ENCODE data around the gene ITGBL1. TPM values are rescaled to one million over a fixed set of nuclear protein-coding genes. Genes with fewer than 3 reads are reported as not detected.

Gene ITGBL1
- total and polyA plus RNA-seq, 5 donors: 5.8 to 11.2 (median 7.4) TPM

GRCh38 chr13:101628900-101629299 lies 176.4 kb downstream of the ITGBL1 start:
- WGBS: 83% methylated on average over 1 of the region's 1 CpG
- intact Hi-C loops (cut with DNase I): no loop called here
- Histone ChIP-seq H3K27ac (ENCODE audit: low read length) (no peak overlapping the region), H3K9me3 (ENCODE audit: control insufficient read depth, low read length) (no peaks in the 10 kb centered on the region), H3K4me1 (ENCODE audit: control insufficient read depth, insufficient read depth, low read length) (peaks cover 2% of the 10 kb centered on the region), H3K4me3 (ENCODE audit: low read length) (no peak overlapping the region), H3K27me3 (ENCODE audit: control insufficient read depth, insufficient read depth) (no peaks in the 10 kb centered on the region)
- ATAC-seq (no peak), DNase-seq (no peak)

DNA sequence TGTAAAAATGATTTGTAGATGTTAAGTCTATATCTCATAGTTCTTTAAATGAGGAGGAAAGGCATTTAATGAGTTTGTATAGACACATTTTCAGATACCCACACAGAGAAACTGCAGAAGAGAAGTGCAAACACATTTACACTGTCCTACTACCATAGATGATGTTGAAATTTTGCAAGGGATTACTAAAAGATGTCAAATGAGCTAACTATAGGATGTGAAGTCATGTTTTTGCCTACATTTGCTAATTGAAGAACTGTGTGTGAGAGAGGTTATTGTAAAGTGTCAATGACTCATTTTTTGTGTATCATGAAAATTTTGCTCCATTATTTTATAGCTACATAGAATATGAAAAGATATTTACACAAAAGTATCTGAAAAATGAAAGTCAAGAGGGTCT lies 178.9 kb downstream of the ITGBL1 start:
- Histone ChIP-seq H3K9me3 (ENCODE audit: control insufficient read depth, low read length) (no peaks in the 10 kb centered on the region), H3K4me3 (ENCODE audit: low read length) (no peak overlapping the region), H3K27ac (ENCODE audit: low read length) (no peak overlapping the region), H3K27me3 (ENCODE audit: control insufficient read depth, insufficient read depth) (no peaks in the 10 kb centered on the region), H3K4me1 (ENCODE audit: control insufficient read depth, insufficient read depth, low read length) (no peaks in the 10 kb centered on the region)
- intact Hi-C loops (cut with DNase I): no loop called here
- DNase-seq (no peak), ATAC-seq (no peak)

- Histone ChIP-seq H3K4me1 (ENCODE audit: control insufficient read depth, insufficient read depth, low read length) (no peaks in the 10 kb centered on the region), H3K4me3 (ENCODE audit: low read length) (no peak overlapping the region), H3K27me3 (ENCODE audit: control insufficient read depth, insufficient read depth) (no peaks in the 10 kb centered on the region), H3K9me3 (ENCODE audit: control insufficient read depth, low read length) (no peaks in the 10 kb centered on the region), H3K27ac (ENCODE audit: low read length) (no peak overlapping the region)
- intact Hi-C loops (cut with DNase I): no loop called here
- ATAC-seq: no peak
- 71% methylated on average over 2 of the region's 2 CpGs for WGBS
- DNase-seq: no peak
Observed at GRCh38 chr13:101634142-101634541, 181.7 kb downstream of the ITGBL1 start.

DNA sequence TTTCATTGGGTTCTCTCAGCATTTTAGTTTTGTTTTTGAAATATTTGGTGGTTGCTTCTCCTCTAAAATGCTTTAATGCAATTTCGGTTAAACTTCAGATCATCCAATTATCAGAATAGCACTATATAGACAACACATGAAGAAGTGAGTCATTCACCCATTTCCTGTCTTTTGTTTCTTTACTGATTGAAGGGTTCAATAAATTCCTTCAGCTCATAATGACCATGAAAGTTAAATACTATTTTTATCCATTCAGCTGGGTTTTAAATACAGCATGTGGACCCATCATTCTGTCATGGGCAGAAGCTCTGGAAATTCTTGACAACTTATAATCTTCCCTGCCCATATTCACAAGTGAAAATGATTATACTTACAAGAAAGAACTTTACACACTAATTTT lies 187.2 kb downstream of the ITGBL1 start:
- ATAC-seq: no peak
- H3K9me3 ChIP-seq (ENCODE audit: control insufficient read depth, low read length): no peaks in the 10 kb centered on the region
- intact Hi-C loops (cut with DNase I): no loop called here

GRCh38 chr13:101640788-101641400 lies 188.4 kb downstream of the ITGBL1 start:
- H3K27ac ChIP-seq (ENCODE audit: low read length): no peak overlapping the region
- intact Hi-C loops (cut with DNase I): no loop called here
- H3K4me3 ChIP-seq (ENCODE audit: low read length): no peak overlapping the region
- no peak for ATAC-seq
- H3K27me3 ChIP-seq (ENCODE audit: control insufficient read depth, insufficient read depth): no peaks in the 10 kb centered on the region
- no peaks in the 10 kb centered on the region for H3K9me3 ChIP-seq (ENCODE audit: control insufficient read depth, low read length)
- DNase-seq: no peak
- 66% methylated on average over 2 of the region's 2 CpGs for WGBS
- H3K4me1 ChIP-seq (ENCODE audit: control insufficient read depth, insufficient read depth, low read length): no peaks in the 10 kb centered on the region

More for the DNA sequence above, 187.2 kb downstream of the ITGBL1 start:
- H3K27ac ChIP-seq (ENCODE audit: low read length): no peak overlapping the region
- no peak overlapping the region for H3K4me3 ChIP-seq (ENCODE audit: low read length)
- no peak for DNase-seq
- H3K27me3 ChIP-seq (ENCODE audit: control insufficient read depth, insufficient read depth): no peaks in the 10 kb centered on the region
- WGBS: 89% methylated on average over 1 of the region's 1 CpG
- H3K4me1 ChIP-seq (ENCODE audit: control insufficient read depth, insufficient read depth, low read length): no peaks in the 10 kb centered on the region

DNA sequence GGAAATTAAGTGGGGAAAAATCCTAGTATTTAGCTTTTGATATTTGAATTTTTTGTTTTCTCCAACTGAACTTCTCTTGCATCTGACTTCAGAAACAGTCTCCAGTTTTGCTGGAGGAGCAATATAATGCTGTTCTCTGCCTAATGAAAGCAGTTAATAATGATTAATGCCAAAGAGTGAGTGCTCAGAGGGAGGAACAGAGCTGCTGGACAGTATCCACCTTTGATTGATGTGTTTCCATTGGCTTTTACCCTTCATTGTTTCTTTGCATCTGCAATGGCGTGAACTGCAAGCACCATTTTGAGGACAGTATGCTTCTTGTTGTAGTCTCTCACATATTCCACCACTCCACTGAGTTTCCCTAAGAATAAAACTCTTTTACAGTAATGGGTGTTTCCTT lies 193.4 kb downstream of the ITGBL1 start:
- no peaks in the 10 kb centered on the region for H3K27me3 ChIP-seq (ENCODE audit: control insufficient read depth, insufficient read depth)
- no peaks in the 10 kb centered on the region for H3K9me3 ChIP-seq (ENCODE audit: control insufficient read depth, low read length)
- no peak overlapping the region for H3K4me3 ChIP-seq (ENCODE audit: low read length)
- H3K4me1 ChIP-seq (ENCODE audit: control insufficient read depth, insufficient read depth, low read length): no peaks in the 10 kb centered on the region
- intact Hi-C loops (cut with DNase I): no loop called here
- WGBS: 69% methylated on average over 1 of the region's 1 CpG
- H3K27ac ChIP-seq (ENCODE audit: low read length): no peak overlapping the region
- no peak for DNase-seq
- no peak for ATAC-seq

DNA sequence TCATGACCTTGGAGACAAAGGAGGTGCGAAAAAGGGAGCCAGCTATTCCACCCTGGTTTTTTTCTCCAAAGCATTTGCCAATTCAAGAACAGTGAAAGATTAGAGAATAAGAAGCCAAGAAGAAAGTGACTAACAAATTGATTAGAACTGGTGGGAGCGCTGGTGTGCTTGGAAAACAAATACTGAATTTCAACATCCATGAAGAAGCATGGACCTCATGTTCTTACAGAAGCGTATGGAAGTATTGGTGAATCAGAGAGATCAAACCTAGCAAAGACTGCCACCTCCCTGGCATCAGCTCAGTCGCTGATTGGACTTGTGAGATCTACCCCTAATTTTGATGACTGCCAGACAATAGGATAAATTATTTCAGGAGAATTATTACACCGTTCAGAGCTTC lies 195.3 kb downstream of the ITGBL1 start:
- Histone ChIP-seq H3K27ac (ENCODE audit: low read length) (no peak overlapping the region), H3K4me1 (ENCODE audit: control insufficient read depth, insufficient read depth, low read length) (no peaks in the 10 kb centered on the region), H3K4me3 (ENCODE audit: low read length) (no peak overlapping the region), H3K27me3 (ENCODE audit: control insufficient read depth, insufficient read depth) (no peaks in the 10 kb centered on the region), H3K9me3 (ENCODE audit: control insufficient read depth, low read length) (no peaks in the 10 kb centered on the region)
- 74% methylated on average over 5 of the region's 5 CpGs for whole genome bisulfite sequencing
- intact Hi-C loops (cut with DNase I): no loop called here
- DNase-seq: no peak
- ATAC-seq: peak in 1 of 2 donors; percentile 11

GRCh38 chr13:101648766-101649487 lies 196.5 kb downstream of the ITGBL1 start:
- DNase-seq (no peak), ATAC-seq (no peak)
- Histone ChIP-seq H3K27ac (ENCODE audit: low read length) (no peak overlapping the region), H3K4me3 (ENCODE audit: low read length) (no peak overlapping the region), H3K9me3 (ENCODE audit: control insufficient read depth, low read length) (no peaks in the 10 kb centered on the region), H3K27me3 (ENCODE audit: control insufficient read depth, insufficient read depth) (no peaks in the 10 kb centered on the region), H3K4me1 (ENCODE audit: control insufficient read depth, insufficient read depth, low read length) (no peaks in the 10 kb centered on the region)
- intact Hi-C loops (cut with DNase I): no loop called here

DNA sequence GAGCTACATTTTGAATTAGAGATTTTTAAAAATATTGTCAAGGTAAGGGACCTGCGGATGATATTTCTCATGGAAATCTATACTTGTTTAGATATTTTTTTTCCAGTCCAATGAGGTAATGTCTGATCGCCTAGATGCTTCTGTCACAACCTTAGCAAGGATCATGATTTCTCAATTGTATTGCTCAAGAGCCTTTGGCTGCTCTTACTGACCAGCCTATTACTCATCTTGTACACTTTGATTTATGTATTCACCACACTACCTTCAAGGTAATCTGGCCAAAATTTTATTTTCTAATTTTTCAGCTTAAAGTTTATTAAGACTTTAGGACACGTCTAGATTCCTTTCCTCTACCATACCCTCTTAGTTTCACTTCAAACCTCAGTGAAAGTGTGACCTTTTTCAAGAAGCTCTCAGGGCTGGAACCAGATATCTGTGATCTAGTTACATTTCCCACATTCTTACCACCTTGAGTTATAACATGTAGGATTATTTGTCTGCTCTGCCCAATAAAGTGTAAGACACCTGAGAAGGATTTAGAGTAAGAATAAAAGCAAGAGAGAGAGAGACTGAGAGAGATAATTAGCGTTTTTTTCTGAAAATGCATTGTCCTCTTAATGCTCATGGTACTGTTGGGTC lies 197.1 kb downstream of the ITGBL1 start:
- ATAC-seq: no peak
- intact Hi-C loops (cut with DNase I): no loop called here

GRCh38 chr13:101654883-101655282 lies 202.4 kb downstream of the ITGBL1 start:
- no peak overlapping the region for H3K27ac ChIP-seq (ENCODE audit: low read length)
- DNase-seq (no peak), ATAC-seq (no peak)
- intact Hi-C loops (cut with DNase I): no loop called here
- no peaks in the 10 kb centered on the region for H3K9me3 ChIP-seq (ENCODE audit: control insufficient read depth, low read length)
- 78% methylated on average over 4 of the region's 4 CpGs for WGBS
- H3K4me3 ChIP-seq (ENCODE audit: low read length): no peak overlapping the region
- H3K4me1 ChIP-seq (ENCODE audit: control insufficient read depth, insufficient read depth, low read length): no peaks in the 10 kb centered on the region
- no peaks in the 10 kb centered on the region for H3K27me3 ChIP-seq (ENCODE audit: control insufficient read depth, insufficient read depth)

More for the DNA sequence above, 197.1 kb downstream of the ITGBL1 start:
- Histone ChIP-seq H3K27me3 (ENCODE audit: control insufficient read depth, insufficient read depth) (no peaks in the 10 kb centered on the region), H3K4me3 (ENCODE audit: low read length) (no peak overlapping the region), H3K9me3 (ENCODE audit: control insufficient read depth, low read length) (no peaks in the 10 kb centered on the region), H3K27ac (ENCODE audit: low read length) (no peak overlapping the region), H3K4me1 (ENCODE audit: control insufficient read depth, insufficient read depth, low read length) (no peaks in the 10 kb centered on the region)
- no peak for DNase-seq
- 69% methylated on average over 4 of the region's 4 CpGs for WGBS

DNA sequence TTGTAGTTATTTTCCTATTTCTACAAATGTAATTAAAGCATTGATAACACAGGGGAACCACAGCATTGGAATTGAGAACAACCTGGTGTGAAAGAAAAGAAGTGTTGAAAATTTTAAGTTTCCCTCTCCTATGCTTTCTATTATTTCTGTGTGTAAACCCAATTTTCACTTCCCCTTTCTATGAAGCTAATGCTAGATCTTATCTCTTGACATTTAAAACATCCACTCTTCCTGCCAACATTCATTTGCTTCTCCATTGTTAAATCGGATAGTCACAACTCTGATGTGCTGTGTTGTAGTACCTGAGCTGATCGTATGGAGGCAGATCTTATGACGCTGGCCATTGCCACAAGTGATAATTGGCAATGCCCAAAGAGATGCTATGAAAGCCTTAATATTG lies 203.0 kb downstream of the ITGBL1 start:
- no peaks in the 10 kb centered on the region for H3K27me3 ChIP-seq (ENCODE audit: control insufficient read depth, insufficient read depth)
- WGBS: 70% methylated on average over 3 of the region's 3 CpGs
- H3K4me3 ChIP-seq (ENCODE audit: low read length): no peak overlapping the region
- no peak overlapping the region for H3K27ac ChIP-seq (ENCODE audit: low read length)
- H3K4me1 ChIP-seq (ENCODE audit: control insufficient read depth, insufficient read depth, low read length): no peaks in the 10 kb centered on the region
- DNase-seq: no peak
- H3K9me3 ChIP-seq (ENCODE audit: control insufficient read depth, low read length): no peaks in the 10 kb centered on the region
- intact Hi-C loops (cut with DNase I): no loop called here
- no peak for ATAC-seq

Measured in right cardiac atrium (tissue), 5 donors.